IMR-90 (cell line): ENCODE results near the gene OTULINL. TPM values are rescaled to one million over a fixed set of nuclear protein-coding genes. Genes with fewer than 3 reads are reported as not detected.

ENCODE experiments used
- ATAC-seq: fragments of 200-7000 bp; cut with Tn5 transposase; 2 replicates; pipeline ENCODE4 v1.9.1; 2020; ENCODE audit warnings: low read depth, mild to moderate bottlenecking, moderate library complexity
- BruUV-seq: library from RNA; stranded (reverse); fragments of 400-500 nt; replicated peaks from 2 replicates; lab custom pipeline; 2021; lab: Mats Ljungman, UMichigan
- CTCF ChIA-PET: fragments of 300-600 bp; formaldehyde crosslinking; extraction: SDS; loops from one replicate; lab custom pipeline; 2021; ENCODE audit warnings: antibody characterized with exemption; lab: Yijun Ruan, JAX
- POLR2A ChIA-PET: fragments of 300-600 bp; sonication (Branson Sonifier 250); formaldehyde crosslinking; loops from one replicate; lab custom pipeline; 2022; ENCODE audit warnings: antibody characterized with exemption; ENCODE audit not compliant: unreplicated experiment; lab: Charles Lee
- DNase-seq: peaks from one replicate; pipeline ENCODE4 v3.0.0; 2013
- H2AFZ ChIP-seq: replicated peaks from 2 replicates; pipeline ENCODE3; 2013; ENCODE audit warnings: low read length, mild to moderate bottlenecking; ENCODE audit not compliant: poor library complexity
- H2AK5ac ChIP-seq: 2 replicates; pipeline ENCODE4 v1.6.1; 2013; ENCODE audit warnings: low read depth, low read length, inconsistent platforms
- H2AK9ac ChIP-seq: replicated peaks from 2 replicates; pipeline ENCODE3; 2013; ENCODE audit warnings: mild to moderate bottlenecking, low read depth, low read length, moderate library complexity; ENCODE audit not compliant: poor library complexity
- H2BK120ac ChIP-seq: 2 replicates; pipeline ENCODE4 v1.6.1; 2013; ENCODE audit warnings: low read depth, low read length, inconsistent platforms
- H2BK15ac ChIP-seq: 3 replicates; pipeline ENCODE4 v1.6.1; 2013; ENCODE audit warnings: low read depth, low read length, inconsistent platforms
- H2BK20ac ChIP-seq: 2 replicates; pipeline ENCODE4 v1.6.1; 2013; ENCODE audit warnings: low read depth, mild to moderate bottlenecking, inconsistent platforms, low read length, moderate library complexity
- H2BK5ac ChIP-seq: 2 replicates; pipeline ENCODE4 v1.6.1; 2013; ENCODE audit warnings: mild to moderate bottlenecking, low read depth, low read length, inconsistent platforms; ENCODE audit not compliant: poor library complexity, severe bottlenecking
- H3K14ac ChIP-seq: replicated peaks from 2 replicates; pipeline ENCODE4 v1.6.1; 2013; ENCODE audit warnings: low read depth, low read length, inconsistent platforms
- H3K18ac ChIP-seq: 2 replicates; pipeline ENCODE4 v1.6.1; 2013; ENCODE audit warnings: low read depth, low read length, control low read depth
- H3K23ac ChIP-seq: 2 replicates; pipeline ENCODE4 v1.6.1; 2013; ENCODE audit warnings: low read depth, low read length, inconsistent platforms
- H3K27ac ChIP-seq: 2 replicates; pipeline ENCODE4 v1.5.1; 2013; ENCODE audit warnings: mild to moderate bottlenecking, control low read depth, low read length; ENCODE audit not compliant: insufficient read depth
- H3K27me3 ChIP-seq: 2 replicates; pipeline ENCODE4 v1.6.1; 2013; ENCODE audit warnings: low read length; ENCODE audit not compliant: control insufficient read depth, insufficient read depth
- H3K36me3 ChIP-seq: 2 replicates; pipeline ENCODE4 v1.6.1; 2013; ENCODE audit warnings: low read length, mixed read lengths; ENCODE audit not compliant: control insufficient read depth, insufficient read depth
- H3K4ac ChIP-seq: 2 replicates; pipeline ENCODE4 v1.6.1; 2013; ENCODE audit warnings: low read depth, low read length, inconsistent platforms
- H3K4me1 ChIP-seq: 2 replicates; pipeline ENCODE4 v1.6.1; 2013; ENCODE audit warnings: low read length, mixed read lengths; ENCODE audit not compliant: control insufficient read depth, insufficient read depth
- H3K4me2 ChIP-seq: 2 replicates; pipeline ENCODE4 v1.6.1; 2013; ENCODE audit warnings: low read depth, mild to moderate bottlenecking, control low read depth, low read length, moderate library complexity
- H3K4me3 ChIP-seq: 2 replicates; pipeline ENCODE4 v1.5.1; 2013; ENCODE audit warnings: low read depth, mild to moderate bottlenecking, control low read depth, low read length, moderate library complexity; ENCODE audit not compliant: insufficient read depth
- H3K56ac ChIP-seq: 2 replicates; pipeline ENCODE4 v1.6.1; 2013; ENCODE audit warnings: low read length, inconsistent platforms; ENCODE audit not compliant: insufficient read depth; ENCODE audit errors: extremely low read depth
- H3K79me1 ChIP-seq, 2 experiments: 2 replicates each; pipeline ENCODE4 v1.6.1; 2013; ENCODE audit warnings: low read length in 2 of 2, inconsistent platforms in 1 of 2, low read depth in 1 of 2
- H3K9ac ChIP-seq: 2 replicates; pipeline ENCODE4 v1.6.1; 2013; ENCODE audit warnings: low read depth, low read length, control low read depth
- H3K9me1 ChIP-seq: 2 replicates; pipeline ENCODE4 v1.6.1; 2013; ENCODE audit warnings: low read length, inconsistent platforms; ENCODE audit not compliant: insufficient read depth
- H3K9me3 ChIP-seq: 2 replicates; pipeline ENCODE4 v1.6.1; 2013; ENCODE audit warnings: low read length; ENCODE audit not compliant: control insufficient read depth, insufficient read depth
- H4K20me1 ChIP-seq: 2 replicates; pipeline ENCODE4 v1.6.1; 2013; ENCODE audit warnings: low read length, inconsistent platforms; ENCODE audit not compliant: insufficient read depth
- H4K5ac ChIP-seq: 2 replicates; pipeline ENCODE4 v1.6.1; 2013; ENCODE audit warnings: mild to moderate bottlenecking, low read depth, low read length, control low read depth
- H4K8ac ChIP-seq, 2 experiments: 2 replicates each; pipeline ENCODE4 v1.6.1; 2013; ENCODE audit warnings: low read depth in 2 of 2, low read length in 2 of 2, control low read depth in 1 of 2, inconsistent platforms in 1 of 2
- H4K91ac ChIP-seq: 2 replicates; pipeline ENCODE4 v1.6.1; 2013; ENCODE audit warnings: low read depth, low read length, inconsistent platforms; ENCODE audit not compliant: insufficient read depth
- BHLHE40 ChIP-seq: fragments of 150-350 bp; IDR thresholded peaks from 2 replicates; pipeline ENCODE4 v1.6.1; 2016; ENCODE audit warnings: mild to moderate bottlenecking, low read depth, low read length
- CEBPB ChIP-seq: IDR thresholded peaks from 2 replicates; pipeline ENCODE4 v1.6.1; 2012; ENCODE audit warnings: low read depth, low read length, improper control_type of control experiment
- ELK1 ChIP-seq: fragments of 150-350 bp; IDR thresholded peaks from 2 replicates; pipeline ENCODE4 v1.6.1; 2016; ENCODE audit warnings: low read depth, mild to moderate bottlenecking, low read length, moderate library complexity, borderline replicate concordance
- MAFK ChIP-seq: IDR thresholded peaks from 2 replicates; pipeline ENCODE4 v1.6.1; 2012; ENCODE audit warnings: low read depth, low read length, improper control_type of control experiment
- MAZ ChIP-seq: IDR thresholded peaks from 2 replicates; pipeline ENCODE4 v1.6.1; 2012; ENCODE audit warnings: low read depth, mild to moderate bottlenecking, low read length, improper control_type of control experiment, moderate library complexity, borderline replicate concordance
- MXI1 ChIP-seq: IDR thresholded peaks from 2 replicates; pipeline ENCODE4 v1.6.1; 2012; ENCODE audit warnings: low read depth, mild to moderate bottlenecking, low read length, moderate library complexity, borderline replicate concordance
- NFE2L2 ChIP-seq: fragments of 150-350 bp; IDR thresholded peaks from 2 replicates; pipeline ENCODE4 v1.6.1; 2016; ENCODE audit warnings: low read depth, mild to moderate bottlenecking, low read length
- POLR2A ChIP-seq: IDR thresholded peaks from 2 replicates; pipeline ENCODE4 v1.6.1; 2012; ENCODE audit warnings: mild to moderate bottlenecking, low read depth, low read length
- RAD21 ChIP-seq: IDR thresholded peaks from 2 replicates; pipeline ENCODE4 v1.6.1; 2012; ENCODE audit warnings: low read length, improper control_type of control experiment
- RCOR1 ChIP-seq: IDR thresholded peaks from 2 replicates; pipeline ENCODE4 v1.6.1; 2012; ENCODE audit warnings: mild to moderate bottlenecking, low read length, improper control_type of control experiment; ENCODE audit not compliant: insufficient replicate concordance
- SMC3 ChIP-seq: fragments of 150-350 bp; IDR thresholded peaks from 2 replicates; pipeline ENCODE4 v1.6.1; 2016; ENCODE audit warnings: low read depth, mild to moderate bottlenecking, antibody characterized with exemption, low read length, moderate library complexity
- USF2 ChIP-seq: fragments of 150-350 bp; IDR thresholded peaks from 2 replicates; pipeline ENCODE4 v1.6.1; 2017; ENCODE audit warnings: mild to moderate bottlenecking, antibody characterized with exemption, low read length, low read depth
- dilution Hi-C: fragments of 300-500 bp; cut with HindIII; formaldehyde crosslinking; loops from one replicate; pipeline ENCODE4 v1.14.3; 2018; ENCODE audit warnings: low sequenced_read_pairs; ENCODE audit not compliant: unreplicated experiment
- in situ Hi-C: fragments of 300-500 bp; cut with MboI; formaldehyde crosslinking; loops from 3 replicates; pipeline ENCODE4 v1.14.3; 2019; ENCODE audit warnings: low sequenced_read_pairs, inconsistent platforms, mixed read lengths
- intact Hi-C: fragments of 100-400 bp; cut with micrococcal nuclease; formaldehyde crosslinking; loops from 2 replicates; pipeline ENCODE4 v1.10.0; 2022
- polyA plus RNA-seq, 3 experiments: library from polyadenylated mRNA; depleted of rRNA; stranded (reverse); fragments of >200 nt; gene quantifications; 2 replicates each; pipeline ENCODE4 v1.2.3, GENCODE V29; 2012; ENCODE audit warnings: low replicate concordance in 1 of 3
- total RNA-seq: library from RNA; depleted of rRNA; stranded (reverse); fragments of >200 nt; gene quantifications from 2 replicates; pipeline ENCODE4 v1.2.3, GENCODE V29; 2012

The OTULINL gene
- total and polyA plus RNA-seq, 2 of the 4 experiments (the other 2 are of a cell fraction) = 0.09 to 0.18 TPM

GRCh38 chr5:14627270-14627669 lies 45.7 kb downstream of the OTULINL start:
- ChIA-PET CTCF (no interaction called here), POLR2A (no interaction called here)
- H4K5ac ChIP-seq = no peak overlapping the region
- H3K27me3 ChIP-seq = peaks cover 4% of the 10 kb centered on the region
- no peak overlapping the region for H3K4me3 ChIP-seq
- in situ Hi-C loops = no loop called here
- H4K20me1 ChIP-seq = no peaks in the 10 kb centered on the region
- H3K27ac ChIP-seq = no peak overlapping the region
- H3K9me1 ChIP-seq = no peaks in the 10 kb centered on the region
- no peak overlapping the region for H3K56ac ChIP-seq
- H2AFZ ChIP-seq = no peak overlapping the region
- no peak overlapping the region for H2AK5ac ChIP-seq
- H2AK9ac ChIP-seq = no peak overlapping the region
- H3K9me3 ChIP-seq = no peaks in the 10 kb centered on the region
- ATAC-seq (no peak), DNase-seq (no peak)
- no peak overlapping the region for H4K8ac ChIP-seq
- no peak overlapping the region for H2BK5ac ChIP-seq
- intact Hi-C loops = no loop called here
- no peak overlapping the region for H3K9ac ChIP-seq
- H3K23ac ChIP-seq = no peak overlapping the region
- H4K91ac ChIP-seq = no peak overlapping the region
- H3K4me1 ChIP-seq = no peaks in the 10 kb centered on the region
- no peaks in the 10 kb centered on the region for H3K36me3 ChIP-seq
- no peak for TF ChIP-seq MAFK
- no peak for TF ChIP-seq MAZ
- TF ChIP-seq ELK1 = no peak
- TF ChIP-seq POLR2A = no peak
- TF ChIP-seq USF2 = no peak
- TF ChIP-seq RAD21 = no peak
- no peak for TF ChIP-seq NFE2L2
- no peak for TF ChIP-seq RCOR1
- no peak for TF ChIP-seq CEBPB
- TF ChIP-seq BHLHE40 = no peak
- TF ChIP-seq MXI1 = no peak
- no peak for TF ChIP-seq SMC3
- no peak overlapping the region for H2BK120ac ChIP-seq
- no peak overlapping the region for H3K14ac ChIP-seq
- H3K4ac ChIP-seq = no peak overlapping the region
- H2BK15ac ChIP-seq = no peak overlapping the region
- H2BK20ac ChIP-seq = no peak overlapping the region
- no peaks in the 10 kb centered on the region for H3K79me1 ChIP-seq
- dilution Hi-C loops = no loop called here
- no TSS peak for BruUV-seq
- no peak overlapping the region for H3K4me2 ChIP-seq
- H3K18ac ChIP-seq = no peak overlapping the region
